MG63 (cell line): ENCODE measurements around the gene EPS8L1. TPM values are rescaled to one million over a fixed set of nuclear protein-coding genes. Genes with fewer than 3 reads are reported as not detected.
"Not testable (repeated sequence)": the region's sequence is repeated elsewhere in the genome, so short reads cannot be mapped to it uniquely, and the experiment has no call there.

ENCODE experiments used
- DNase-seq: peaks from one replicate; pipeline ENCODE4 v3.0.0-alpha.2; 2020
- H3K27me3 ChIP-seq: fragments of 250-450 bp; sonication (Bioruptor Pico); 2 replicates; pipeline ENCODE4 v1.5.1; 2020; ENCODE audit warnings: mild to moderate bottlenecking, moderate library complexity
- H3K36me3 ChIP-seq: fragments of 250-450 bp; sonication (Bioruptor Pico); 2 replicates; pipeline ENCODE4 v1.5.1; 2020; ENCODE audit warnings: mild to moderate bottlenecking, moderate library complexity
- H3K4me3 ChIP-seq: fragments of 250-450 bp; sonication (Bioruptor Pico); 2 replicates; pipeline ENCODE4 v1.5.1; 2020; ENCODE audit warnings: mild to moderate bottlenecking, moderate library complexity
- H3K9me3 ChIP-seq: fragments of 250-450 bp; sonication (Bioruptor Pico); 2 replicates; pipeline ENCODE4 v1.5.1; 2020; ENCODE audit warnings: mild to moderate bottlenecking, moderate library complexity
- total RNA-seq: library from RNA; depleted of rRNA; stranded (reverse); fragments of >200 nt; shearing (Covaris generic); gene quantifications from 2 replicates; pipeline ENCODE4 v1.2.3, GENCODE V29; 2014; ENCODE audit warnings: low replicate concordance

Gene EPS8L1
- total RNA-seq, 1 experiment from 2014 or later, result 1.1 TPM

- no peaks in the 10 kb centered on the region for H3K27me3 ChIP-seq
- H3K4me3 ChIP-seq, result no peak overlapping the region
- DNase-seq, result no peak
- peaks cover 42% of the 10 kb centered on the region for H3K36me3 ChIP-seq
- no peaks in the 10 kb centered on the region for H3K9me3 ChIP-seq
Measured at GRCh38 chr19:55044771-55045716, 30.6 kb upstream of the EPS8L1 start.

GRCh38 chr19:55046975-55047622 lies 28.6 kb upstream of the EPS8L1 start:
- H3K27me3 ChIP-seq, result no peaks in the 10 kb centered on the region
- H3K4me3 ChIP-seq, result no peak overlapping the region
- H3K36me3 ChIP-seq, result peaks cover 54% of the 10 kb centered on the region
- H3K9me3 ChIP-seq, result no peaks in the 10 kb centered on the region
- no peak for DNase-seq

GRCh38 chr19:55047951-55048350 lies 27.7 kb upstream of the EPS8L1 start:
- Histone ChIP-seq H3K9me3 (no peaks in the 10 kb centered on the region), H3K27me3 (no peaks in the 10 kb centered on the region), H3K4me3 (no peak overlapping the region), H3K36me3 (peaks cover 54% of the 10 kb centered on the region)
- no peak for DNase-seq

GRCh38 chr19:55048446-55048845 lies 27.2 kb upstream of the EPS8L1 start:
- Histone ChIP-seq H3K4me3 (no peak overlapping the region), H3K36me3 (peaks cover 52% of the 10 kb centered on the region), H3K27me3 (no peaks in the 10 kb centered on the region), H3K9me3 (no peaks in the 10 kb centered on the region)
- no peak for DNase-seq

- Histone ChIP-seq H3K36me3 (peaks cover 57% of the 10 kb centered on the region), H3K4me3 (no peak overlapping the region), H3K9me3 (no peaks in the 10 kb centered on the region), H3K27me3 (no peaks in the 10 kb centered on the region)
- no peak for DNase-seq
Measured at GRCh38 chr19:55050749-55051532, 24.7 kb upstream of the EPS8L1 start.

- DNase-seq, result no peak
Measured at GRCh38 chr19:55053735-55054134, 21.9 kb upstream of the EPS8L1 start.

GRCh38 chr19:55056827-55057226 lies 18.8 kb upstream of the EPS8L1 start:
- Histone ChIP-seq H3K4me3 (no peak overlapping the region), H3K27me3 (no peaks in the 10 kb centered on the region), H3K36me3 (peaks cover 62% of the 10 kb centered on the region), H3K9me3 (no peaks in the 10 kb centered on the region)
- no peak for DNase-seq

More at GRCh38 chr19:55053735-55054134, 21.9 kb upstream of the EPS8L1 start:
- H3K4me3 ChIP-seq, result no peak overlapping the region
- H3K27me3 ChIP-seq, result no peaks in the 10 kb centered on the region
- no peaks in the 10 kb centered on the region for H3K9me3 ChIP-seq
- H3K36me3 ChIP-seq, result peaks cover 64% of the 10 kb centered on the region

GRCh38 chr19:55058781-55059610 lies 16.7 kb upstream of the EPS8L1 start:
- H3K36me3 ChIP-seq, result peaks cover 52% of the 10 kb centered on the region
- no peaks in the 10 kb centered on the region for H3K9me3 ChIP-seq
- DNase-seq, result no peak
- H3K4me3 ChIP-seq, result no peak overlapping the region
- no peaks in the 10 kb centered on the region for H3K27me3 ChIP-seq

GRCh38 chr19:55060287-55060686 lies 15.4 kb upstream of the EPS8L1 start:
- not testable (repeated sequence) for H3K27me3 ChIP-seq, H3K4me3 ChIP-seq, DNase-seq, H3K9me3 ChIP-seq
- H3K36me3 ChIP-seq, result peaks cover 41% of the 10 kb centered on the region

GRCh38 chr19:55062735-55063491 lies 12.8 kb upstream of the EPS8L1 start, which contains the start of gene RDH13:
TSS of gene RDH13 (minus strand) at chr19:55063148. CDS start at chr19:55063032, 116 bp downstream.
- no peaks in the 10 kb centered on the region for H3K9me3 ChIP-seq
- H3K36me3 ChIP-seq, result peaks cover 17% of the 10 kb centered on the region
- H3K27me3 ChIP-seq, result peaks cover 18% of the 10 kb centered on the region
- peak within 1 kb of the TSS; percentile 82 for H3K4me3 ChIP-seq
- DNase-seq, result peak; percentile 96

- Histone ChIP-seq H3K36me3 (peaks cover 12% of the 10 kb centered on the region), H3K9me3 (no peaks in the 10 kb centered on the region), H3K27me3 (peaks cover 18% of the 10 kb centered on the region), H3K4me3 (peak overlapping the region; percentile 82)
- DNase-seq, result no peak
Measured at GRCh38 chr19:55063492-55063843, 12.2 kb upstream of the EPS8L1 start.

GRCh38 chr19:55065516-55065915 lies 10.2 kb upstream of the EPS8L1 start:
- H3K4me3 ChIP-seq, H3K9me3 ChIP-seq, H3K36me3 ChIP-seq, DNase-seq: not testable (repeated sequence)
- H3K27me3 ChIP-seq, result peaks cover 28% of the 10 kb centered on the region

GRCh38 chr19:55066107-55066709 lies 9.5 kb upstream of the EPS8L1 start:
- Histone ChIP-seq H3K4me3 (no peak overlapping the region), H3K36me3 (peaks cover 2% of the 10 kb centered on the region; the same call in 1 of the 2 replicates), H3K9me3 (no peaks in the 10 kb centered on the region), H3K27me3 (peaks cover 28% of the 10 kb centered on the region)
- no peak for DNase-seq

GRCh38 chr19:55067869-55068268 lies 7.8 kb upstream of the EPS8L1 start:
- no peak for DNase-seq
- Histone ChIP-seq H3K9me3 (no peaks in the 10 kb centered on the region), H3K27me3 (peaks cover 28% of the 10 kb centered on the region), H3K4me3 (no peak overlapping the region), H3K36me3 (no peaks in the 10 kb centered on the region)
